Liver (tissue), 9 donors: ENCODE results near the gene TBC1D14. TPM values are rescaled to one million over a fixed set of nuclear protein-coding genes. Genes with fewer than 3 reads are reported as not detected.

Experiments used
- DNase-seq: peaks from one replicate; pipeline ENCODE4 v3.0.0-alpha.2; 2017; ENCODE audit warnings: low spot score
- H3K27ac ChIP-seq, 2 donors: one replicate each; pipeline ENCODE4 v1.7.0; 2013; ENCODE audit warnings: inconsistent platforms in 2 of 2, low read length in 2 of 2, control low read depth in 1 of 2, low read depth in 1 of 2, mild to moderate bottlenecking in 1 of 2
- H3K27me3 ChIP-seq, 4 donors: one replicate each; pipeline versions ENCODE4 v1.6.1 to v1.7.0; 2013; ENCODE audit warnings: low read length in 3 of 4, inconsistent platforms in 1 of 4, mild to moderate bottlenecking in 1 of 4, moderate library complexity in 1 of 4; ENCODE audit not compliant: control insufficient read depth in 4 of 4, insufficient read depth in 4 of 4
- H3K36me3 ChIP-seq, 4 donors: one replicate each; pipeline versions ENCODE4 v1.6.1 to v1.7.0; 2013; ENCODE audit warnings: low read length in 3 of 4, mild to moderate bottlenecking in 3 of 4, low read depth in 1 of 4, moderate library complexity in 1 of 4; ENCODE audit not compliant: control insufficient read depth in 4 of 4, insufficient read depth in 3 of 4
- H3K4me1 ChIP-seq, 4 donors: one replicate each; pipeline versions ENCODE4 v1.6.1 to v1.7.0; 2013; ENCODE audit warnings: low read length in 3 of 4, mild to moderate bottlenecking in 3 of 4, moderate library complexity in 1 of 4; ENCODE audit not compliant: control insufficient read depth in 4 of 4, insufficient read depth in 4 of 4
- H3K4me3 ChIP-seq, 3 donors: one replicate each; pipeline versions ENCODE4 v1.6.1 to v1.7.0; 2013; ENCODE audit warnings: low read length in 3 of 3, control low read depth in 1 of 3, low read depth in 1 of 3, mild to moderate bottlenecking in 1 of 3
- H3K9ac ChIP-seq, 2 donors: one replicate each; pipeline ENCODE4 v1.7.0; 2013; ENCODE audit warnings: low read length in 2 of 2, mild to moderate bottlenecking in 2 of 2, moderate library complexity in 2 of 2, control low read depth in 1 of 2, low read depth in 1 of 2
- H3K9me3 ChIP-seq, 4 donors: one replicate each; pipeline versions ENCODE4 v1.6.1 to v1.7.0; 2013; ENCODE audit warnings: low read length in 3 of 4; ENCODE audit not compliant: control insufficient read depth in 4 of 4
- EGR1 ChIP-seq, 2 donors: IDR thresholded peaks; 2 replicates each; pipeline ENCODE4 v1.6.1; 2016 to 2018; ENCODE audit warnings: antibody characterized with exemption in 2 of 2, low read depth in 2 of 2
- GABPA ChIP-seq, 2 donors: IDR thresholded peaks in 1 of 2; conservative IDR thresholded peaks in 1 of 2; 2 replicates each; pipeline ENCODE4 v1.6.1; 2016; ENCODE audit warnings: antibody characterized with exemption in 2 of 2, mild to moderate bottlenecking in 1 of 2, moderate library complexity in 1 of 2
- HNF4A ChIP-seq, 2 donors: conservative IDR thresholded peaks; 2 replicates each; pipeline ENCODE4 v1.6.1; 2016; ENCODE audit warnings: antibody characterized with exemption in 2 of 2, mild to moderate bottlenecking in 2 of 2
- HNF4G ChIP-seq: IDR thresholded peaks from 2 replicates; pipeline ENCODE4 v1.6.1; 2016; ENCODE audit warnings: antibody characterized with exemption
- NR2F2 ChIP-seq: IDR thresholded peaks from 2 replicates; pipeline ENCODE4 v1.6.1; 2016; ENCODE audit warnings: antibody characterized with exemption
- RAD21 ChIP-seq, 2 donors: IDR thresholded peaks; 2 replicates each; pipeline ENCODE4 v1.6.1; 2016; ENCODE audit warnings: antibody characterized with exemption in 2 of 2, mild to moderate bottlenecking in 2 of 2
- RXRA ChIP-seq, 2 donors: IDR thresholded peaks; 2 replicates each; pipeline ENCODE4 v1.6.1; 2017 to 2018; ENCODE audit warnings: antibody characterized with exemption in 2 of 2, mild to moderate bottlenecking in 1 of 2
- SP1 ChIP-seq: IDR thresholded peaks from 2 replicates; pipeline ENCODE4 v1.6.1; 2018; ENCODE audit warnings: antibody characterized with exemption, mild to moderate bottlenecking
- YY1 ChIP-seq: IDR thresholded peaks from 2 replicates; pipeline ENCODE4 v1.6.1; 2016; ENCODE audit warnings: antibody characterized with exemption, mild to moderate bottlenecking
- WGBS: extraction: QIAGEN DNeasy Blood & Tissue Kit; methylation state at CpG from one replicate; pipeline ENCODE4 v1.1.7; 2013; 5-methylcytosine and 5-hydroxymethylcytosine counted together
- polyA plus RNA-seq, 2 donors: library from polyadenylated mRNA; stranded (reverse) in 1 of 2; unstranded in 1 of 2; fragments of 200-250 nt in 1 of 2; fragments of >200 nt in 1 of 2; fragmentation: Nextera tagmentation in 1 of 2; extraction: Ambion mirVana in 1 of 2; gene quantifications; one replicate each; pipeline versions ENCODE4 v1.2.1 to v1.2.3, GENCODE V29; 2013 to 2015
- total RNA-seq, 2 donors: library from RNA; depleted of rRNA; stranded (reverse); fragments of >200 nt; gene quantifications; one replicate each; pipeline ENCODE4 v1.2.3, GENCODE V29; 2014
- TF ChIP-seq, protein P1 (sequence below): IDR thresholded peaks from 2 replicates; pipeline ENCODE4 v1.6.1; 2016; ENCODE audit warnings: antibody characterized with exemption
- TF ChIP-seq, protein P2 (sequence below): fragments of 150-350 bp; IDR thresholded peaks from 2 replicates; pipeline ENCODE4 v1.5.1; 2017; ENCODE audit warnings: improper control_type of control experiment, low read depth, low read length; ENCODE audit not compliant: missing input control
- TF ChIP-seq, protein P3 (sequence below): IDR thresholded peaks from 2 replicates; pipeline ENCODE4 v1.6.1; 2016; ENCODE audit warnings: antibody characterized with exemption, mild to moderate bottlenecking
- donor health status: healthy.
- donor health status: healthy.
- donor health status: healthy.
- donor health status: healthy.
- donor health status: healthy.

TBC1D14 gene
- total and polyA plus RNA-seq, 4 donors, result 10.0 to 45.2 (median 22.7) TPM

DNA sequence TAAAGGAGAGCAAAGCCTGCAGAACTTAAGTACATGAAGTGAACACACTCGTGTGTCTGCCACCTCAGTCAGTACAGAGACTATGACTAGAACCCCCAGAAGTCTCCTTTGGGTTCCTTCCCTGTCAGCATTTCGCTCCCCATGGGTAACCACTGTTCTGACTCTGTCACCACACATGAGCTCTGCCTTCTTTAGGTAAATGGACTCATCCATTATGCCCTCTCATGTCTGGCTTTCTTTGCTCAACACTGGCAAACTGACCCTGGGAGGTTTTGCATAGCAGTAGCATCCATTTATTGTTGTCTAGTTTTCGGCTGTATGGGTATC is 38.5 kb downstream of the TBC1D14 start:
- H3K9me3 ChIP-seq, result no peaks in the 10 kb centered on the region
- DNase-seq, result no peak
- 78% methylated on average over 3 of the region's 3 CpGs for WGBS
- H3K27me3 ChIP-seq, result no peaks in the 10 kb centered on the region
- H3K36me3 ChIP-seq, result no peaks in the 10 kb centered on the region
- TF ChIP-seq, protein P1, sequence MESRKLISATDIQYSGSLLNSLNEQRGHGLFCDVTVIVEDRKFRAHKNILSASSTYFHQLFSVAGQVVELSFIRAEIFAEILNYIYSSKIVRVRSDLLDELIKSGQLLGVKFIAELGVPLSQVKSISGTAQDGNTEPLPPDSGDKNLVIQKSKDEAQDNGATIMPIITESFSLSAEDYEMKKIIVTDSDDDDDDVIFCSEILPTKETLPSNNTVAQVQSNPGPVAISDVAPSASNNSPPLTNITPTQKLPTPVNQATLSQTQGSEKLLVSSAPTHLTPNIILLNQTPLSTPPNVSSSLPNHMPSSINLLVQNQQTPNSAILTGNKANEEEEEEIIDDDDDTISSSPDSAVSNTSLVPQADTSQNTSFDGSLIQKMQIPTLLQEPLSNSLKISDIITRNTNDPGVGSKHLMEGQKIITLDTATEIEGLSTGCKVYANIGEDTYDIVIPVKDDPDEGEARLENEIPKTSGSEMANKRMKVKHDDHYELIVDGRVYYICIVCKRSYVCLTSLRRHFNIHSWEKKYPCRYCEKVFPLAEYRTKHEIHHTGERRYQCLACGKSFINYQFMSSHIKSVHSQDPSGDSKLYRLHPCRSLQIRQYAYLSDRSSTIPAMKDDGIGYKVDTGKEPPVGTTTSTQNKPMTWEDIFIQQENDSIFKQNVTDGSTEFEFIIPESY, result no peak
- TF ChIP-seq HNF4G (no peak), GABPA (IDR thresholded peaks at IDR 0.05 in 1 of 2, conservative IDR thresholded peaks at IDR 0.05 in 1 of 2) (no peak), RAD21 (IDR thresholded peaks at IDR 0.05) (no peak), RXRA (IDR thresholded peaks at IDR 0.05) (no peak), YY1 (no peak), EGR1 (IDR thresholded peaks at IDR 0.05; ENCODE audit: low read depth in 2 of 2) (no peak), NR2F2 (no peak), HNF4A (conservative IDR thresholded peaks at IDR 0.05) (no peak), SP1 (no peak)
- TF ChIP-seq, protein P2, sequence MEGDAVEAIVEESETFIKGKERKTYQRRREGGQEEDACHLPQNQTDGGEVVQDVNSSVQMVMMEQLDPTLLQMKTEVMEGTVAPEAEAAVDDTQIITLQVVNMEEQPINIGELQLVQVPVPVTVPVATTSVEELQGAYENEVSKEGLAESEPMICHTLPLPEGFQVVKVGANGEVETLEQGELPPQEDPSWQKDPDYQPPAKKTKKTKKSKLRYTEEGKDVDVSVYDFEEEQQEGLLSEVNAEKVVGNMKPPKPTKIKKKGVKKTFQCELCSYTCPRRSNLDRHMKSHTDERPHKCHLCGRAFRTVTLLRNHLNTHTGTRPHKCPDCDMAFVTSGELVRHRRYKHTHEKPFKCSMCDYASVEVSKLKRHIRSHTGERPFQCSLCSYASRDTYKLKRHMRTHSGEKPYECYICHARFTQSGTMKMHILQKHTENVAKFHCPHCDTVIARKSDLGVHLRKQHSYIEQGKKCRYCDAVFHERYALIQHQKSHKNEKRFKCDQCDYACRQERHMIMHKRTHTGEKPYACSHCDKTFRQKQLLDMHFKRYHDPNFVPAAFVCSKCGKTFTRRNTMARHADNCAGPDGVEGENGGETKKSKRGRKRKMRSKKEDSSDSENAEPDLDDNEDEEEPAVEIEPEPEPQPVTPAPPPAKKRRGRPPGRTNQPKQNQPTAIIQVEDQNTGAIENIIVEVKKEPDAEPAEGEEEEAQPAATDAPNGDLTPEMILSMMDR, result no peak
- H3K9ac ChIP-seq, result no peak overlapping the region
- H3K4me1 ChIP-seq, result peaks cover 3 to 30% (median 11%) of the 10 kb centered on the region in 4 donors
- no peak overlapping the region for H3K4me3 ChIP-seq
- peak overlapping the region; percentile 40 to 64 for H3K27ac ChIP-seq

DNA sequence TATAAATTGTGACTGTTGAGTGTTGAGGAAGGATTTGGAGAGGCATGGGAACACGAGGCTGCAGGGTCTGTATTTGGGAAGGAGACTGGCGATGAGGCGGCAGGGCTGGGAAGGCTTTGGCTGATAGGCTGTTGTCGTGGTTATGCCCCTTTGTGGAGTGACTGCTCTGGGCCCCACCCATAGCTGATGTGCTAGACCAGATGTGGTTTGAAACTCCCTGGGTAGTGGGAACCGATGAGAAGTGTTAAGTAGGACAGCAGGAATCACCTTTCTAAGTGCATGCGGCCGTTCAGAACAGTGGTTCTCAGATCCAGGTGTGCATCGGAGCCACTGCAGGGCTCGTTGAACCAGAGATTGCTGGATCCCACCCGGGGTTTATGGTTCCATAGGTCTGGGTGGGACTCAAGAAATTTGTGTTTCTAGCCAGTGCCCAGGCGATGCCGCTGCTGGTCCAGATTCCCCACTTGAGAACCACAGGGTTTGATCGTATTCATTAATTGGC is 42.3 kb downstream of the TBC1D14 start:
- 84% methylated on average over 13 of the region's 13 CpGs for WGBS
- Histone ChIP-seq H3K27me3 (no peaks in the 10 kb centered on the region), H3K4me3 (no peak overlapping the region), H3K9me3 (no peaks in the 10 kb centered on the region), H3K36me3 (no peaks in the 10 kb centered on the region), H3K9ac (no peak overlapping the region), H3K27ac (no peak overlapping the region), H3K4me1 (peaks cover 3 to 29% (median 14%) of the 10 kb centered on the region in 4 donors)
- no peak for DNase-seq
- TF ChIP-seq, protein P3, sequence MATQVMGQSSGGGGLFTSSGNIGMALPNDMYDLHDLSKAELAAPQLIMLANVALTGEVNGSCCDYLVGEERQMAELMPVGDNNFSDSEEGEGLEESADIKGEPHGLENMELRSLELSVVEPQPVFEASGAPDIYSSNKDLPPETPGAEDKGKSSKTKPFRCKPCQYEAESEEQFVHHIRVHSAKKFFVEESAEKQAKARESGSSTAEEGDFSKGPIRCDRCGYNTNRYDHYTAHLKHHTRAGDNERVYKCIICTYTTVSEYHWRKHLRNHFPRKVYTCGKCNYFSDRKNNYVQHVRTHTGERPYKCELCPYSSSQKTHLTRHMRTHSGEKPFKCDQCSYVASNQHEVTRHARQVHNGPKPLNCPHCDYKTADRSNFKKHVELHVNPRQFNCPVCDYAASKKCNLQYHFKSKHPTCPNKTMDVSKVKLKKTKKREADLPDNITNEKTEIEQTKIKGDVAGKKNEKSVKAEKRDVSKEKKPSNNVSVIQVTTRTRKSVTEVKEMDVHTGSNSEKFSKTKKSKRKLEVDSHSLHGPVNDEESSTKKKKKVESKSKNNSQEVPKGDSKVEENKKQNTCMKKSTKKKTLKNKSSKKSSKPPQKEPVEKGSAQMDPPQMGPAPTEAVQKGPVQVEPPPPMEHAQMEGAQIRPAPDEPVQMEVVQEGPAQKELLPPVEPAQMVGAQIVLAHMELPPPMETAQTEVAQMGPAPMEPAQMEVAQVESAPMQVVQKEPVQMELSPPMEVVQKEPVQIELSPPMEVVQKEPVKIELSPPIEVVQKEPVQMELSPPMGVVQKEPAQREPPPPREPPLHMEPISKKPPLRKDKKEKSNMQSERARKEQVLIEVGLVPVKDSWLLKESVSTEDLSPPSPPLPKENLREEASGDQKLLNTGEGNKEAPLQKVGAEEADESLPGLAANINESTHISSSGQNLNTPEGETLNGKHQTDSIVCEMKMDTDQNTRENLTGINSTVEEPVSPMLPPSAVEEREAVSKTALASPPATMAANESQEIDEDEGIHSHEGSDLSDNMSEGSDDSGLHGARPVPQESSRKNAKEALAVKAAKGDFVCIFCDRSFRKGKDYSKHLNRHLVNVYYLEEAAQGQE, result no peak
- no peak for TF ChIP-seq RXRA (IDR thresholded peaks at IDR 0.05)
